22Rv1 (cell line): ENCODE measurements around the gene PLA2G5.

Source experiments
- H3K27ac ChIP-seq: fragments of 450-650 bp; 2 replicates; pipeline ENCODE4 v1.5.1; 2017
- ZFX ChIP-seq: fragments of 450-650 bp; IDR thresholded peaks from 2 replicates; pipeline ENCODE4 v1.6.1; 2017; ENCODE audit warnings: antibody characterized with exemption, borderline replicate concordance
- TF ChIP-seq, protein P1 (sequence below): fragments of 450-650 bp; IDR thresholded peaks from 2 replicates; pipeline ENCODE4 v1.5.1; 2017; ENCODE audit warnings: mild to moderate bottlenecking

Gene PLA2G5

DNA sequence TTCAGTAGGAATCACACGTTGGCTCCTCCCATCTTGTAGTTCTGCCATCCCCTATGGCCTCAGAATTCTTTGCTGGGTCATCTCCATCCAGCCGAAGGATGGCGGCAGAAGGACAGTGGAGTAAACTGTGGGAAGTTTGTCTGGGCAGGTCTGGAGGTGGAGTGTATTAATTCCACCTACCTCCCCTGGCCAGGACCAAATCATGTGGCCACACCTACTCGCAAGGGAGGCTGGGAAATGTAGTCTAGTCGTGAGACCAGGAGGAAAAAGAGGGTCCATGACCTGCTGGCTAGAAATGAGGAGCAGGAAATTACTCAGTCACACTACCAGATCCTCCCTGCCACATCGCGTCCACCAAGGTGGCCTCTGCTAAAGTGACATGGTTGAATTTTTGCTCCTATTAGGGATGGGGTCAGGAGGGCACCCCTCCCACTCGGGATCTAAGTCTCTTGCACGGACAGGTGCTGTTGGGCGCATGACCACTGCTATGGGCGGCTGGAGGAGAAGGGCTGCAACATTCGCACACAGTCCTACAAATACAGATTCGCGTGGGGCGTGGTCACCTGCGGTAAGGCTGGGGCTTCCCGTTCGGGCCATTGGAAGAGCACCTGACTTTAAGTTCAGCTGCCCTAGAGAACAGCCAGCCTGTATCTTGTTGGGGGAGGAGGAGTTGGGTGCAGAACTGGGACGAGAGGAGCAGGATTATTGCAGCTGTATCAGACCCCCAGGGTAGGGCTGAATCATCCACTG, 19.5 kb downstream of the PLA2G5 start:
- TF ChIP-seq ZFX = no peak
- TF ChIP-seq, protein P1, sequence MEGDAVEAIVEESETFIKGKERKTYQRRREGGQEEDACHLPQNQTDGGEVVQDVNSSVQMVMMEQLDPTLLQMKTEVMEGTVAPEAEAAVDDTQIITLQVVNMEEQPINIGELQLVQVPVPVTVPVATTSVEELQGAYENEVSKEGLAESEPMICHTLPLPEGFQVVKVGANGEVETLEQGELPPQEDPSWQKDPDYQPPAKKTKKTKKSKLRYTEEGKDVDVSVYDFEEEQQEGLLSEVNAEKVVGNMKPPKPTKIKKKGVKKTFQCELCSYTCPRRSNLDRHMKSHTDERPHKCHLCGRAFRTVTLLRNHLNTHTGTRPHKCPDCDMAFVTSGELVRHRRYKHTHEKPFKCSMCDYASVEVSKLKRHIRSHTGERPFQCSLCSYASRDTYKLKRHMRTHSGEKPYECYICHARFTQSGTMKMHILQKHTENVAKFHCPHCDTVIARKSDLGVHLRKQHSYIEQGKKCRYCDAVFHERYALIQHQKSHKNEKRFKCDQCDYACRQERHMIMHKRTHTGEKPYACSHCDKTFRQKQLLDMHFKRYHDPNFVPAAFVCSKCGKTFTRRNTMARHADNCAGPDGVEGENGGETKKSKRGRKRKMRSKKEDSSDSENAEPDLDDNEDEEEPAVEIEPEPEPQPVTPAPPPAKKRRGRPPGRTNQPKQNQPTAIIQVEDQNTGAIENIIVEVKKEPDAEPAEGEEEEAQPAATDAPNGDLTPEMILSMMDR = no peak
- no peak overlapping the region for H3K27ac ChIP-seq

DNA sequence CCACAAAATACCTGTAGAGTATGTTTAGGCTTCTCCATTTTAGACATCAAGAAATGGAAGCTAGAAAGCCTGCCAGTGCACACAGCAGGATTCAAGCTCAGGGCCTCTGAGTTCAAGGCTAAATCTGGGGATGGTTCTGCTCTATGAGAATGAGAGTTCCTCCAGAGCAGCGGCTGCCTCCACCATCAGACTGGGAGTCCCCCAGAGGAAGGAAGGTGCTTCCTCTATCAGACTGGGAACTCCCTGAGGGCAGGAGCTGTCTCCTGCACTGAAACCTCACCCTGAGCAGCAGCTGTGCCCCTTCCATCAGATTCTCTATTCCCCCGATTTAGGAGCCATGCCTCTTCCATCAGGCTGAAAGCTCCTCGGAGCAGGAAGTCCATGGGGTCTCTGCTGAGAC, 20.1 kb downstream of the PLA2G5 start:
- TF ChIP-seq ZFX = no peak
- TF ChIP-seq, protein P1 = no peak

GRCh38 chr1:20090641-20091040, 20.6 kb downstream of the PLA2G5 start:
- TF ChIP-seq ZFX = no peak
- TF ChIP-seq, protein P1 = no peak
- H3K27ac ChIP-seq = no peak overlapping the region

More for the DNA sequence above, 20.1 kb downstream of the PLA2G5 start:
- no peak overlapping the region for H3K27ac ChIP-seq

DNA sequence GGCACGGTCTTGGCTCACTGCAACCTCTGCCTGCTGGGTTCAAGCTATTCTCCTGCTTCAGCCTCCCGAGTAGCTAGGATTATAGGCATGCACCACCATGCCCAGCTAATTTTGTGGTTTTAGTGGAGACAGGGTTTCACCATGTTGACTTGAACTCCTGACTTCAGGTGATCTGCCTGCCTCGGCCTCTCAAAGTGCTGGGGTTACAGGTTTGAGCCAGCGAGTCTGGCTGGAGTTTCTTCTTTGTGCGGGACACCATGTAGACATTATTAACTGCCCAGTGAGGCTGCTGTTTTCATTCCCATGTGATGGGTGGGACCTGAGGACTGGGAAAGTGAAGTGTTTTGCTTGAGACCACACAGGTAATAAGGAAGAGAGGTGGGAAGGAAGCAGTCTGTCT, 23.3 kb downstream of the PLA2G5 start:
- no peak overlapping the region for H3K27ac ChIP-seq
- TF ChIP-seq, protein P1 = no peak

DNA sequence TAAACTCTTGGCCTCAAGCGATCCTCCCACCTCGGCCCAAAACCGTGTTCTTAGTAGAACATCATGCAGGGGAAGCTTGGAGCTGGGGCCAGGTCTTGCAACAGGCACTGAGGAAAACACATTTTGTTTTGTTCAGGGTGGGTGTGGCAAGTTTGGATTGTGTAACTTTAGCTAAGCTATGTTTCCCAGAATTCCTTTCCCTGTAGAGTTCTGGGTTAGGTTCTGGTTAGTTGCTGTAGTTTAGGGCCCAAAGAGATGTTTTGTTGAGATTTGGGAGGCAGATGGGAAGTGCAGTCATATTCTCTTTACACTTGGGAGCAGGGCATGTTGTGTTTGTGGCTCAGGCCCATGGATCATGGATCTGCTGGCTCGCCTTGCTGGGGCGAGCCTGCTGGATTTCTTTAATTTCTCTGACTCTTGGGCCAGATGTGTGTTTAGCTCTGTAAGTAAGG, 24.0 kb downstream of the PLA2G5 start:
- TF ChIP-seq, protein P1 = no peak
- no peak for TF ChIP-seq ZFX
- no peak overlapping the region for H3K27ac ChIP-seq

DNA sequence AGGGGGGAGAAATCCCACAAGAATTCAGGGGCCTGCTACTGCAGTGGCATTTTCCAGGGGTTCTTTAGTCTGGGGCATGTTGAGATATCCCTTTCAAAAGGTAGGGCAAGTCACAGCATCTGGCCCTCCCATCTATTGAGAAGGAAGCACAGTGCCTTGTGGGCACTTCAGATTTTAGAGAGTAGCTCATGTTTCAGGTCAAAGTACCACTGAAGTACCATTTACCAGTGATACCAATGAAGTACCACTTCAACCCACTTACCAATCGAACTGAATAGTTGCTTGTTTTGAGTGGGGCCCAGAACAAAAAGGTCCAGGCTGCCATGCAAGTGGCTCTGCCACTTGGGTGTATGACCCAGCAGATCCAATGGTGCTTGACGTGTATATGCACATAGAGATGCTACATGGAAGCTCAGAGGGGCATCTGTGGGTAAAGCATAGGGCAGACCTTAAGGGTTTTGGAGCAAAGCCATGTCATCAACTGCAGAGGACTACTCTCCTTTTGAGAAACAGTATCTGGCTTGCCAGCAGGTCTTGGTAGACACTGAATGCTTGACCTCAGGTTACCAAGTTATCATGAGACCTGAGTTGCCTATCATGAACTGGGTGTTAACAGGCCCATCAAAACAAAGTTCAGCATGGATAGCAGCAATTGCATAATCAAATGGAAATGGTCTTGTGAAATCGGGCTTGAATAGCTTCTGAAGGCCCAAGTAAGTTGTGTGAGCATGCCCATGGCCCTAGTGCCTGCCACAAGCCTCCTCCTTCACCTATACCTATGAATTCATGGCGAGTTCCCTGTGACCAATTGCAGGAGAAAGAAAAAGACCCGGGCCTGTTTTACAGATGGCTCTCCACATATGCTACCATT, 25.8 kb downstream of the PLA2G5 start:
- TF ChIP-seq ZFX = no peak
- TF ChIP-seq, protein P1 = no peak

DNA sequence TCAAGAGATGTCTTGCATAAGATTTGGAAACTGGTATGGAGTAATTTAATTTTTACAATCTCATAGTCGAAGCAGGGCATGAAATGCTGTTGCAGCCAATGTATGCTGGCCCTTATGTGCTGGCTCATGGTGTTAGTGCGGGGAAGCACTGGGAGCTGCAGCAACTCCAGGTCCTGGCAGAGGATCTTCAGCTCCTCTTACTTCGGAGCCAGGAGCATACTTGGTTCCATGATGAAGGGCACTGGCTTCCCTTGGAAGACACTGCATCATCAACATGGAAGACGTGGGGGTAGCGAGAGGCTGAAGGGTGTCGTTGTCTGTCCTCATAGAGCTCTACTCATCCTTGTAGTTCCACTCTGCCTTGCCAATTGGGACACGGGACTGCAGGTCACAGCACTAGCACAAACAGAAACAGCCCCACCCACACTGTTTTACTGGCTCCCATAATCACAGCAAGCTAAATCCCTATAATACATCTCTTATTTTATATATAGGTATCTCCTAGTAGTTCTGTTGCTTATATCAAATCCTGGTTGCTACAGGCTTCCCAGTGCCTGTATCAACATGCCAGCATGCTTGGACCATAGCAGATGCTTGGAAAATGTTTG, 26.9 kb downstream of the PLA2G5 start:
- H3K27ac ChIP-seq = no peak overlapping the region
- no peak for TF ChIP-seq ZFX
- TF ChIP-seq, protein P1 = no peak

More for the DNA sequence above, 25.8 kb downstream of the PLA2G5 start:
- H3K27ac ChIP-seq = no peak overlapping the region
